Stimulated activated CD8-positive, alpha-beta memory T cell treated with anti-CD3 and anti-CD28 coated beads, Interleukin-7, amount 100 ng/mL, for 4 hours (primary cell): ENCODE measurements around the gene SYNJ2.
"Not testable (repeated sequence)": the region's sequence is repeated elsewhere in the genome, so short reads cannot be mapped to it uniquely, and the experiment has no call there.

Experiments
- DNase-seq, 2 donors: peaks; one replicate each; pipeline ENCODE4 v3.0.0-alpha.2; 2020; ENCODE audit warnings: low read depth in 2 of 2

The SYNJ2 gene, protein sequence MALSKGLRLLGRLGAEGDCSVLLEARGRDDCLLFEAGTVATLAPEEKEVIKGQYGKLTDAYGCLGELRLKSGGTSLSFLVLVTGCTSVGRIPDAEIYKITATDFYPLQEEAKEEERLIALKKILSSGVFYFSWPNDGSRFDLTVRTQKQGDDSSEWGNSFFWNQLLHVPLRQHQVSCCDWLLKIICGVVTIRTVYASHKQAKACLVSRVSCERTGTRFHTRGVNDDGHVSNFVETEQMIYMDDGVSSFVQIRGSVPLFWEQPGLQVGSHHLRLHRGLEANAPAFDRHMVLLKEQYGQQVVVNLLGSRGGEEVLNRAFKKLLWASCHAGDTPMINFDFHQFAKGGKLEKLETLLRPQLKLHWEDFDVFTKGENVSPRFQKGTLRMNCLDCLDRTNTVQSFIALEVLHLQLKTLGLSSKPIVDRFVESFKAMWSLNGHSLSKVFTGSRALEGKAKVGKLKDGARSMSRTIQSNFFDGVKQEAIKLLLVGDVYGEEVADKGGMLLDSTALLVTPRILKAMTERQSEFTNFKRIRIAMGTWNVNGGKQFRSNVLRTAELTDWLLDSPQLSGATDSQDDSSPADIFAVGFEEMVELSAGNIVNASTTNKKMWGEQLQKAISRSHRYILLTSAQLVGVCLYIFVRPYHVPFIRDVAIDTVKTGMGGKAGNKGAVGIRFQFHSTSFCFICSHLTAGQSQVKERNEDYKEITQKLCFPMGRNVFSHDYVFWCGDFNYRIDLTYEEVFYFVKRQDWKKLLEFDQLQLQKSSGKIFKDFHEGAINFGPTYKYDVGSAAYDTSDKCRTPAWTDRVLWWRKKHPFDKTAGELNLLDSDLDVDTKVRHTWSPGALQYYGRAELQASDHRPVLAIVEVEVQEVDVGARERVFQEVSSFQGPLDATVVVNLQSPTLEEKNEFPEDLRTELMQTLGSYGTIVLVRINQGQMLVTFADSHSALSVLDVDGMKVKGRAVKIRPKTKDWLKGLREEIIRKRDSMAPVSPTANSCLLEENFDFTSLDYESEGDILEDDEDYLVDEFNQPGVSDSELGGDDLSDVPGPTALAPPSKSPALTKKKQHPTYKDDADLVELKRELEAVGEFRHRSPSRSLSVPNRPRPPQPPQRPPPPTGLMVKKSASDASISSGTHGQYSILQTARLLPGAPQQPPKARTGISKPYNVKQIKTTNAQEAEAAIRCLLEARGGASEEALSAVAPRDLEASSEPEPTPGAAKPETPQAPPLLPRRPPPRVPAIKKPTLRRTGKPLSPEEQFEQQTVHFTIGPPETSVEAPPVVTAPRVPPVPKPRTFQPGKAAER (N-terminal part only)

DNA sequence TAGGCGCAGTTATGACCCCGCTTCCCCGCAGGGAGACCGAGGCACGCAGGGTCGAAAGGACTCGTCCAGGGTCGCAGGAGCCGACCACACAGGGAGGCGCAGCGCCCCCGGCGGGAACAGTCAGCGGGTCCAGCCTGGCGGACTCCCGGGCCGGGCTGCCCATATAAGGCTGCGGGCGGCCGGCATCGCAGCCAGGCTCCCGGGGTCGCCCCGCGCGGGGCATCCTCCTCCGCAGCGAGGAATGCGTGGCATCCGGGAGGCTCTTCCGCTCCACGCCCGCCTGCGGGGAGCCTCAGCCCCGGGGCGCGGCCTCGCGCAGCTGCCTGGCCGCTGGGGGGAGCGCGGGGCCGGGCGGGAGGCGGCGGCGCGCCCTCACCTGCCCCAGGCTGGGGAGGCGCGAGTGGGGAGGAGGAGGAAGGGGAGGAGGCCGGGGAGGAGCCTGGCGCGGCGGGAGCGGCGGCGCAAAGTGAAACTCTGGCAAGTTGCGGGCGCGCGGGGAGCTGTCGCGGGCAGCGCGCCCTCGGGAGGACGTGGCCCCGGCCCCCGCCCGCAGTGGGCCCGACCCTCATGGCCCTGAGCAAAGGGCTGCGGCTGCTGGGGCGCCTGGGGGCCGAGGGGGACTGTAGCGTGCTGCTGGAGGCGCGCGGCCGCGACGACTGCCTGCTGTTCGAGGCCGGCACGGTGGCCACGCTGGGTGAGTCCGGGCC is at the start of gene SYNJ2:
Gene SYNJ2, plus strand, starts transcription at position 469 of the 707 bp plus-strand sequence. Its CDS starts 99 bp downstream, at position 568.
- peak; percentile 71 to 82 for DNase-seq

- DNase-seq = no peak
Measured at GRCh38 chr6:157935786-157936185, 45.9 kb upstream of the SYNJ2 start.

DNA sequence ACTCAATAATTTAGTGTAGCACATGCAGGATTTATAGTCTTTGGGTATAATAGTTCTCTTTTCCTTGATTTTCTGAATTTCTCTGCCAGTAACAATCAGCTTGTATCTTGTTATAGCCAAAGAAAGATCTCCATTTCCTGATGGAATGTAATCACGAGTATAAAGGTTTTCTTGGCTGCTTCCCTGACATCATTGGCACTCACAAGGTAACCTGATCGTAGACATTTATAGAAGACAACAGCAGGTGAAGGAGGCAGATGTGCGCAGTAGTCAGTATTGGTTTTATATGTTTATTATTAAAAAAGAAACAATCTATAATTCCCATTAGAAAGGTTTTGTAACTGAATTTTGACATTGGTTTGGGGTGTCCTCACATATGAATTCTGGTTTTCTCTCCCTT is 44.3 kb upstream of the SYNJ2 start:
- DNase-seq = no peak

- no peak for DNase-seq
Measured at GRCh38 chr6:157937916-157938315, 43.7 kb upstream of the SYNJ2 start.

DNA sequence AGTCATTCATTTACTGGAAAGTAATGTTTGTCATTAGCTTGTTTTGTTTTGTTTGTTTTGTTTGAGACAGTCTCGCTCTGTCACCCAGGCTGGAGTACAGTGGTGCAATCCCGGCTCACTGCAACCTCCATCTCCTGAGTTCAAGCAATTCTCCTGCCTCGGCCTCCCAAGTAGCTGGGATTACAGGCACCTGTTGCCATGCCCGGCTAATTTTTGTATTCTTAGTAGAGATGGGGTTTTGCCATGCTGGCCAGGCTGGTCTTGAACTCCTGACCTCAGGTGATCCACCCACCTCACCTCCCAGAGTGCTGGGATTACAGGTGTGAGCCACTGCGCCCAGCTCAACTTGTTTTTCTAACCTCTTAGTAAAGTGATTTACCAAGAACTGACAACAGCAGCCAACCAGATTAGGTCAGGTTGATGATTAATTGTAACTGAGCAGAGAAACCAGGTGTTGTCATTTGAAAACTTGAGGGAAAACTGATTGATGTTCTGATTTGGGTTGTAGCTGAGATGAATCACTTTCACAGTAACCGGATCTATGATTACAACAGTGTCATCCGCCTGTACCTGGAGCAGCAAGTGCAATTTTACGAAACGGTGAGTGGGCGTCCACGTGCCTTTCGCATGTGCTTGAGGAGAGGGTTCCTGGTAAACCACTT is 41.2 kb upstream of the SYNJ2 start:
- DNase-seq = peak; percentile 26 to 34

DNA sequence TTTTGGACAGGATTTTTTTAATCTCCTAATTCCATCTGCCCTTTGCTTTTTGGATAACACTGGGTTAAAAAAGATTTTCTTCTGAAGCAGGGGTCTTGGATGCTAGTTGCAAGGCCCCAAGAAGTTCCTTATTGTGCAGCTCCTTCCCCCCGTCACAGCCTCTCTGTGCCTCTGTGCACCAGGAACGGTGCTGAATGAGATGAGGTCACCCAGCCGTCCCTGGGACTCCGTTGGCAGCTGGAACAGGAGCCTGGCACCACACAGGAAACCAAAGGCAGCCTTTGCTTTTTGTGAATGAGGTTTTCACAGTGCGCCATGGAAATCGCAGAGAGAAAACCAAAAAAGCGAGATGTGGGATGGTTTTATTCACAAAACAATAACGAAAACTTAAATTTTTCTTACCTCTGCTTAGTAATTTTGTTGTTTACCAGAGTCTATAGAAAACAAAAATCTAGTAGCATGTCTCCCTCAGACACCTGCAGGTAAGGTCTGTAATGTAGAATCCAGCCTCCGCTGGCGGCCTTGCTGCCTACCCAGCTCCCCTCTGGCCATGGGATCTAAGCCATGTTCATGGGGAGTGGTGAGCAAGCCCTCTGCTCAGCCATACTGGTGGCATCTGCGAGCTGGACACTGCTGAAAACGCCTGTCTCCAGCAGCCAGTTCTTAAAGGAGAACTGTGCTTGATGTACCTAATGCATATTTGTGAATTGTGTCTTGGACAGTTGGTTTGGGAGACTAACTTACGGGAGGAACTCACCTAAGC is 40.4 kb upstream of the SYNJ2 start:
- DNase-seq = no peak

- no peak for DNase-seq
Measured at GRCh38 chr6:157942351-157942750, 39.3 kb upstream of the SYNJ2 start.

GRCh38 chr6:157943249-157943963 is 38.3 kb upstream of the SYNJ2 start:
- no peak for DNase-seq

DNA sequence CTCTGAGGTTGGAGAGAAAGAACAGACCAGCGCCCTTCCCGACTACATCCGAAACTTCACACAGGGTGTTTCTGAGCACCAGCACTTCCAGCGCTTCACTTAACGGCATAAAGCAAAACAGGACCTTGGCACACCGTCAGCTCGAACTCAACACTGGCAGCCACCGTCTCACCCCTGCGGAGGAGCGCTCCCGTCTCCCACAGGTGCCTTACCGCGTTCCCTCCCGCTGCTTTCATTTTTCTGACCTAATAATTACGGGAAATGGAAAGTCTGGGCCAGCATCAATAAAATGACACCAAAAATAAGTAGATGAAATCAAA is 37.7 kb upstream of the SYNJ2 start:
- DNase-seq = no peak

DNA sequence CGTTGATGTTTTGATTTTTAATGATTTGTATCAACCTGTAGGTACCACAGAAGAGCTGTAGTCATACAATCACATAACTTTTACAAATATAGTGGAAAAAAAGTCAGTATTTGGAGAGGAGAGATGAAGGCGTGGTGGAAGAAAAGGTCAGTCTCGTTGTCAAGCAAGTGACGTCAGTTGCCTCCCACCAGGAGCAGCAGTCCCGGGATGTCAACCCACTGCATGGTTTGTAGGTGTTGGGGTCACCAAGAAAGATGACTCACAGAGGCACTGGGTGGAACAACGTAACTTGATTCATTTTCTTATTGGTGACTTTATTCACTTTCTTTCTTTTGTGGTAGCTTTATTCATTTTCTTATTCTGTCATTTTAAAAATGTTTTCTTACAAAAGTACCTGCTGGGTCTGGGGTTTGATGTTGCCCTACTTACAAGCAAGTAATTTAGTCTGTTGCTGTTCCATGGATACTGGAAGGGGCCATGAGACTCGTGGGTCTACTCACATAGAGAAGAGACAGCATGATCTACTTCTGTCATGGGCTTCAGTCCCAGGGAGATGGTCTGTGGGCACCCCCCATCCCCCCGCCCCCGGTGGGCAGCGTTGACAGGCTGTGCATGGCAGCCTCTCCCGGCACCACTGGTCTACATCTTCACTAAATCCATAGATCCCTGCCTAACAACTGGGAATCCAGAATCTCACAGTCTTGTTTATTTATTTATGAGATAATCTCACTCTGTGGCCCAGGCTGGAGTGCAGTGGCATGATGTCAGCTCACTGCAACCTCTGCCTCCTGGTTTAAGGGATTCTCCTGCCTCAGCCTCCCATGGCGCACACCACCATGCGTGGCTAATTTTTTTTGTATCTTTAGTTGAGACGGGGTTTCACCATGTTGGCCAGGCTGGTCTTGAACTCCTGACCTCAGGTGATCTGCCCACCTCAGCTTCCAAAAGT is 36.4 kb upstream of the SYNJ2 start:
- DNase-seq = peak; percentile 58 to 62

DNA sequence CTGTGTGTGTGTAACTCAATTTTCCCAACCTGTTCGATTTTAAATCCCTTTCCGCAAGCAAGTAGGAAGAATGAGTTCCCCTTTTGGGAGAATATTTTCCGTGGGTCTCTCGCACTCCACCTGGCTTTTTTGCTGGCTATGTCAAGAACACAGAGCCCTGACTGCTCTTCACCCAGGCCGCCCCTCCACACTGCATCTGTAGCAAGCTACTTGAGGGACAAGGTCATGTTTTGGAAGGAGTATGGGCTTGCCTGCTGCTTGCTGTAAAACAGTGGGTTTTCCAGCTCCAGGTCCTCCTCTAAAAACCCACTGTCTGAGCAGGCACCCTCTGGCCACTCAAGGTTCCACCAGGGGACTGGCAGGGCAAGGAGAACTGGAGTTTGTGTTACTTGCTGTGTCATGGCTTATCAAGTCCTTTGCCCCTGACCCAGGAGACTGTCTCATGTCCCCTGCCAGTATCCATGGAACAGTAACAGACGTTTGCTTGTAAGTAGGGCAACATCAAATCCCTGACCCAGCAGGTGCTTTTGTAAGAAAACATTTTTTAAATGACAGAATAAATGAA is 35.5 kb upstream of the SYNJ2 start:
- DNase-seq = no peak

DNA sequence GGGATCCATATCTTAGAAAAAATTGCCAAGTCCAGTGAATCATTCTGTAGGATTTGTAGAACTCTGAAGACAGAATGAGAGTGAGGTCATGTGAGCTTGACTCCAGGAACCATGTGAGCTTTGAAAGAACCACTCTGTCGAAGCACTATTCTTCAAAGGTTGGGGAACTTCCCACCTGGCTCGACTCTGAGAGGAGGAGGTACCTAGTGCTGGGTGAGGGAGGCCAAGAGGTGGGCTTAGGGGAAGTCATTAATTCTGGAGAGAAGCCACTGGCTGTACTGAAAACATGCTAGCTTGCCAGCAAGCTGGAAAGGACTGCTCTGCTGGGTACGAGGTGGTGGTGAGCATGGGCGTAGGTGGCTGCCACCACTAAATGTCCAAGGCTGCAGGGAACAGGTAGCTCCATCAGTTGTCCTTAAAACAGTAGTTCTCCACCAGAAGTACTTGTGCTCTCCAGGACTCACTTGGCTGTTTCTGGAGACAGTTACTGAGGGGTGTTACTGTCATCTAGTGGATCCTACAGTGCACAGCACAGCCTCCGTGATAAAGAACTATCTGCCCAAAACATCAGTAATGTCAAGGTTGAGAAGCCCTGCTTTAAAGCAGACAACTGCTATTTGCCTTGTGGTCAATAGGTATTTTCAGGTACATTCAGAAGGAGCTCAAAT is 34.7 kb upstream of the SYNJ2 start:
- no peak for DNase-seq

DNA sequence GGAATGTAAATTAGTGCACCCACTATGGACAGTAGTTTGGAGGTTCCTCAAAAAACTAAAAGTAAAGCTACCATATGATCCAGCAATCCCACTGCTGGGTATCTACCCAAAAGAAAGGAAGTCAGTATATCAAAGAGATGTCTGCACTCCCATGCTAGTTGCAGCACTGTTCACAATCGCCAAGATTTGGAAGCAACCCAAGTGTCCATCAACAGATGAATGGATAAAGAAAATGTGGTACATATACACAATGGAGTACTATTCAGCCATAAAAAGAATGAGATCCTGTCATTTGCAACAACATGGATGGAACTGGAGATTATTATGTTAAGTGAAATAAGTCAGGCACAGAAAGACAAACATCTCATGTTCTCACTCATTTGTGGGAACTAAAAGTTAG is 30.8 kb upstream of the SYNJ2 start:
- DNase-seq = not testable (repeated sequence)

GRCh38 chr6:157951828-157952227 is 29.8 kb upstream of the SYNJ2 start:
- DNase-seq = no peak

- no peak for DNase-seq
Measured at GRCh38 chr6:157952861-157953351, 28.8 kb upstream of the SYNJ2 start.

DNA sequence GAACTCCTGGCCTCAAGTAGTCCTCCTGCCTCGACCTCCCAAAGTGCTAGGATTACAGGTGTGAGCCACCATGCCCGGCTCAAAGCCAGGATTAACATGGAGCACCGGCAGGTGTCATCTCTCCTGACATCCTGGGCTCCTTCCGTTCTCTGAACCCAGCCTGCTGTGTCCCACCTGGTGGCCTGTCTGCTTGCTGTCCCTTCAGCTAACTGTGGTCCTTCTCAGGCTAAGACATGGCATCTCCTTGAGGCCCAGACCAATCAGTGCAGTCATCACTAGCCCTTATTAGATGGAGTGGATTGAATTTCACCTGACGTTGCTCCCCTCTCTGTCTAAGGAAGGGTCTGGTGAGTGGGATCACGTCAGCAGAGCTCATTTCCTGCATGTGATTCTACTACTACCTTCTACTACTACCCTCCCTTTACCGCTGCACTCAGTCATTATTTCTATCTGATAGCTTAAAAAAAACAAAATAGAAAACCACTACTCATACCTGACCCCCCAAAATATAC is 28.0 kb upstream of the SYNJ2 start:
- DNase-seq = no peak
